WERI-Rb-1 (cell line): Measurements from ENCODE around the gene RETREG3.

Experiments
- DNase-seq: peaks from one replicate; pipeline ENCODE4 v3.0.0-alpha.2; 2020
- H3K27ac ChIP-seq: fragments of 250-450 bp; sonication (Bioruptor Pico); 2 replicates; pipeline ENCODE4 v1.5.1; 2020; ENCODE audit warnings: mild to moderate bottlenecking, moderate library complexity
- H3K27me3 ChIP-seq: fragments of 250-450 bp; sonication (Bioruptor Pico); 2 replicates; pipeline ENCODE4 v1.5.1; 2021; ENCODE audit warnings: mild to moderate bottlenecking, low read depth, moderate library complexity; ENCODE audit not compliant: insufficient read depth, severe bottlenecking
- H3K36me3 ChIP-seq: fragments of 250-450 bp; sonication (Bioruptor Pico); 2 replicates; pipeline ENCODE4 v1.5.1; 2020; ENCODE audit warnings: mild to moderate bottlenecking, moderate library complexity
- H3K4me3 ChIP-seq: 2 replicates; pipeline ENCODE4 v1.5.1; 2011; ENCODE audit warnings: low read depth, mild to moderate bottlenecking, control low read depth, low read length
- H3K9me3 ChIP-seq: fragments of 250-450 bp; sonication (Bioruptor Pico); 2 replicates; pipeline ENCODE4 v1.5.1; 2021; ENCODE audit warnings: mild to moderate bottlenecking, moderate library complexity; ENCODE audit not compliant: severe bottlenecking
- CTCF ChIP-seq: IDR thresholded peaks from 2 replicates; pipeline ENCODE4 v1.5.1; 2011; ENCODE audit warnings: low read depth, mild to moderate bottlenecking, control low read depth, inconsistent platforms, low read length

Gene RETREG3

GRCh38 chr17:42574463-42574862 is 34.7 kb downstream of the RETREG3 start:
- Histone ChIP-seq H3K9me3 (no peaks in the 10 kb centered on the region), H3K27ac (no peak overlapping the region), H3K27me3 (no peaks in the 10 kb centered on the region), H3K4me3 (no peak overlapping the region), H3K36me3 (peaks cover 86% of the 10 kb centered on the region)
- no peak for TF ChIP-seq CTCF
- DNase-seq, result no peak

- no peak for DNase-seq
- no peak for TF ChIP-seq CTCF
- peaks cover 93% of the 10 kb centered on the region for H3K36me3 ChIP-seq
Measured at GRCh38 chr17:42573095-42573494, 36.1 kb downstream of the RETREG3 start.

GRCh38 chr17:42571435-42572225 is 37.5 kb downstream of the RETREG3 start:
- Histone ChIP-seq H3K27me3 (no peaks in the 10 kb centered on the region), H3K27ac (no peak overlapping the region), H3K4me3 (no peak overlapping the region), H3K9me3 (no peaks in the 10 kb centered on the region), H3K36me3 (peaks cover 95% of the 10 kb centered on the region)
- no peak for DNase-seq
- no peak for TF ChIP-seq CTCF

More at GRCh38 chr17:42573095-42573494, 36.1 kb downstream of the RETREG3 start:
- Histone ChIP-seq H3K4me3 (no peak overlapping the region), H3K27ac (no peak overlapping the region), H3K27me3 (no peaks in the 10 kb centered on the region), H3K9me3 (no peaks in the 10 kb centered on the region)

- H3K27ac ChIP-seq, result no peak overlapping the region; the same call in 1 of the 2 replicates
- H3K36me3 ChIP-seq, result peaks cover 95% of the 10 kb centered on the region
- no peaks in the 10 kb centered on the region for H3K9me3 ChIP-seq
- H3K4me3 ChIP-seq, result no peak overlapping the region
- no peak for DNase-seq
- no peak for TF ChIP-seq CTCF
- H3K27me3 ChIP-seq, result no peaks in the 10 kb centered on the region
Measured at GRCh38 chr17:42568341-42569111, 40.6 kb downstream of the RETREG3 start.

GRCh38 chr17:42566883-42567573 is 42.1 kb downstream of the RETREG3 start, which contains the start of gene MLX:
TSS of gene MLX (plus strand) at chr17:42567100. CDS start at chr17:42567125, 25 bp downstream.
- DNase-seq, result peak; percentile 98
- Histone ChIP-seq H3K27ac (peak within 1 kb of the TSS; percentile 85), H3K4me3 (peak within 1 kb of the TSS; percentile 85), H3K9me3 (no peaks in the 10 kb centered on the region), H3K27me3 (no peaks in the 10 kb centered on the region), H3K36me3 (peaks cover 86% of the 10 kb centered on the region)
- no peak for TF ChIP-seq CTCF
